Hindlimb muscle (tissue), 1 donor: ENCODE data around the gene NEU4. TPM values are rescaled to one million over a fixed set of nuclear protein-coding genes. Genes with fewer than 3 reads are reported as not detected.

Source experiments
- DNase-seq: peaks from one replicate; pipeline ENCODE4 v3.0.0-alpha.2; 2013
- polyA plus RNA-seq: library from polyadenylated mRNA; unstranded; fragments of 120-200 nt; gene quantifications from one replicate; pipeline ENCODE4 v1.2.1, GENCODE V29; 2013; ENCODE audit not compliant: insufficient read length

NEU4 gene
- polyA plus RNA-seq, 1 donor = 6.7 TPM

GRCh38 chr2:241865957-241866789, 57.2 kb downstream of the NEU4 start:
- peak; percentile 41 for DNase-seq

Other genes with a start within 250 kb of the NEU4 start
- 47.2 TPM for gene THAP4, start 172.0 kb upstream of the NEU4 start, polyA plus RNA-seq
- gene ATG4B, start 171.5 kb upstream of the NEU4 start, polyA plus RNA-seq = 59.6 TPM
- 27.0 TPM for gene DTYMK, start 122.4 kb upstream of the NEU4 start, polyA plus RNA-seq
- 21.8 TPM for gene ING5, start 107.2 kb upstream of the NEU4 start, polyA plus RNA-seq
- 25.0 TPM for gene D2HGDH, start 74.6 kb upstream of the NEU4 start, polyA plus RNA-seq
- not detected for gene GAL3ST2, start 32.4 kb upstream of the NEU4 start, polyA plus RNA-seq
- gene PDCD1, start 49.7 kb downstream of the NEU4 start, polyA plus RNA-seq = 0.12 TPM
- not detected for gene RTP5, start 60.5 kb downstream of the NEU4 start, polyA plus RNA-seq